HCT116 (cell line): ENCODE data around the gene NDUFA7.

Experiments used
- CTCF ChIP-seq, 3 experiments: fragments of 200-600 bp in 1 of 3; sonication (generic) in 1 of 3; IDR thresholded peaks in 2 of 3; conservative IDR thresholded peaks in 1 of 3; 2 replicates each; pipeline ENCODE4 v1.5.1; 2012 to 2017; ENCODE audit warnings: low read depth in 2 of 3, low read length in 2 of 3, antibody characterized with exemption in 1 of 3, borderline replicate concordance in 1 of 3, control low read depth in 1 of 3, mild to moderate bottlenecking in 1 of 3, mixed read lengths in 1 of 3, mixed run types in 1 of 3, moderate library complexity in 1 of 3; ENCODE audit not compliant: insufficient read depth in 1 of 3
- EZH2 ChIP-seq: fragments of 200-600 bp; sonication (generic); IDR thresholded peaks from 2 replicates; pipeline ENCODE4 v1.6.1; 2017; ENCODE audit warnings: antibody characterized with exemption, mixed run types
- JUND ChIP-seq: IDR thresholded peaks from 2 replicates; pipeline ENCODE4 v1.6.1; 2012
- POLR2A ChIP-seq: IDR thresholded peaks from 2 replicates; pipeline ENCODE4 v1.7.0; 2011; ENCODE audit warnings: borderline replicate concordance; ENCODE audit not compliant: insufficient read depth, insufficient read length; ENCODE audit errors: extremely low read depth
- POLR2AphosphoS5 ChIP-seq: IDR thresholded peaks from 2 replicates; pipeline ENCODE4 v1.6.1; 2011; ENCODE audit warnings: mild to moderate bottlenecking, low read depth, low read length, moderate library complexity
- RAD21 ChIP-seq: IDR thresholded peaks from 2 replicates; pipeline ENCODE4 v1.6.1; 2012; ENCODE audit warnings: low read depth, mild to moderate bottlenecking
- REST ChIP-seq: IDR thresholded peaks from 2 replicates; pipeline ENCODE4 v1.6.1; 2012; ENCODE audit warnings: low read depth
- SIN3A ChIP-seq: IDR thresholded peaks from 2 replicates; pipeline ENCODE4 v1.6.1; 2012; ENCODE audit warnings: low read depth
- TCF7L2 ChIP-seq: IDR thresholded peaks from 2 replicates; pipeline ENCODE4 v1.7.0; 2011; ENCODE audit warnings: borderline replicate concordance, inconsistent platforms; ENCODE audit not compliant: insufficient read depth, insufficient read length; ENCODE audit errors: extremely low read depth
- YY1 ChIP-seq: IDR thresholded peaks from 2 replicates; pipeline ENCODE4 v1.6.1; 2011; ENCODE audit warnings: low read length, low read depth, moderate library complexity, mild to moderate bottlenecking; ENCODE audit not compliant: insufficient replicate concordance; ENCODE audit errors: extremely low read depth
- ZFX ChIP-seq: fragments of 450-650 bp; IDR thresholded peaks from 2 replicates; pipeline ENCODE4 v1.6.1; 2017
- ZNF274 ChIP-seq: fragments of 200-500 bp; sonication (Bioruptor generic); IDR thresholded peaks from 2 replicates; pipeline ENCODE4 v1.6.1; 2014; ENCODE audit warnings: mild to moderate bottlenecking, low read depth, low read length, inconsistent platforms
- TF ChIP-seq, protein P1 (sequence below): IDR thresholded peaks from 2 replicates; pipeline ENCODE4 v1.6.1; 2012

DNA sequence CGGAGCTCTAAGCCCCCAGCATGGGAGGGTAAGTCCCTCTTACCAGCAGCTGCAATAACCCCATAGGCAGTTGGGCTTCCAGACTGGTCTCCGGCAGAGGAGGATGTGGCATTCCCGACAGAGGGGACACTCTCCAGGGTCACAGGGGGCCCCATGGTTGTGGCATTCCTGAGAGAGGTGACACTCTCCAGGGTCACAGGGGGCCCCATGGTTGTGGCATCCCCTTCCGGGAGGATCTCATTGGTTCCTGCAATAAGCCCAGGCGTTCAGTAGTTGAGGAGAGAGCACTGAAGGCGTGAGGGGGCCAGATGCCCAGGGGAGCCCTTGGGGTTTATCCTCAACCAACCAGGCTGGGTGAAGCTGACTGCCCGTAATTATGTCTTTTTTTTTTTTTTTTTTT lies 18.4 kb downstream of the NDUFA7 start:
- TF ChIP-seq RAD21 (no peak), CTCF (IDR thresholded peaks at IDR 0.05 in 2 of 3, conservative IDR thresholded peaks at IDR 0.05 in 1 of 3; ENCODE audit: borderline replicate concordance in 1 of 3, insufficient read depth in 1 of 3, low read depth in 2 of 3, low read length in 2 of 3) (no peak), TCF7L2 (no peak), ZNF274 (no peak), POLR2A (no peak), REST (no peak), POLR2AphosphoS5 (no peak), ZFX (no peak), YY1 (no peak), SIN3A (no peak), EZH2 (no peak), JUND (no peak)
- TF ChIP-seq, protein P1, sequence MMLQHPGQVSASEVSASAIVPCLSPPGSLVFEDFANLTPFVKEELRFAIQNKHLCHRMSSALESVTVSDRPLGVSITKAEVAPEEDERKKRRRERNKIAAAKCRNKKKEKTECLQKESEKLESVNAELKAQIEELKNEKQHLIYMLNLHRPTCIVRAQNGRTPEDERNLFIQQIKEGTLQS: no peak
